Cardiac fibroblast (primary cell): ENCODE data around the gene RNF213.

Source experiments
- DNase-seq, 2 donors: peaks; one replicate each; pipeline versions ENCODE4 v3.0.0 to v3.0.0-alpha.2; 2010; ENCODE audit warnings: low read depth in 2 of 2
- H3K4me3 ChIP-seq, 2 donors: replicated peaks in 1 of 2; 1 replicate in 1 of 2; 2 replicates in 1 of 2; pipeline ENCODE4 v1.5.1; 2011; ENCODE audit warnings: low read depth in 2 of 2, low read length in 2 of 2, mild to moderate bottlenecking in 2 of 2, moderate library complexity in 1 of 2
- TF ChIP-seq, protein P1 (sequence below): IDR thresholded peaks from one replicate; pipeline ENCODE4 v1.5.1; 2011; ENCODE audit warnings: low read depth, mild to moderate bottlenecking, low read length, inconsistent platforms

The RNF213 gene

GRCh38 chr17:80277751-80278671 lies 17.4 kb downstream of the RNF213 start:
- DNase-seq = no peak
- TF ChIP-seq, protein P1, sequence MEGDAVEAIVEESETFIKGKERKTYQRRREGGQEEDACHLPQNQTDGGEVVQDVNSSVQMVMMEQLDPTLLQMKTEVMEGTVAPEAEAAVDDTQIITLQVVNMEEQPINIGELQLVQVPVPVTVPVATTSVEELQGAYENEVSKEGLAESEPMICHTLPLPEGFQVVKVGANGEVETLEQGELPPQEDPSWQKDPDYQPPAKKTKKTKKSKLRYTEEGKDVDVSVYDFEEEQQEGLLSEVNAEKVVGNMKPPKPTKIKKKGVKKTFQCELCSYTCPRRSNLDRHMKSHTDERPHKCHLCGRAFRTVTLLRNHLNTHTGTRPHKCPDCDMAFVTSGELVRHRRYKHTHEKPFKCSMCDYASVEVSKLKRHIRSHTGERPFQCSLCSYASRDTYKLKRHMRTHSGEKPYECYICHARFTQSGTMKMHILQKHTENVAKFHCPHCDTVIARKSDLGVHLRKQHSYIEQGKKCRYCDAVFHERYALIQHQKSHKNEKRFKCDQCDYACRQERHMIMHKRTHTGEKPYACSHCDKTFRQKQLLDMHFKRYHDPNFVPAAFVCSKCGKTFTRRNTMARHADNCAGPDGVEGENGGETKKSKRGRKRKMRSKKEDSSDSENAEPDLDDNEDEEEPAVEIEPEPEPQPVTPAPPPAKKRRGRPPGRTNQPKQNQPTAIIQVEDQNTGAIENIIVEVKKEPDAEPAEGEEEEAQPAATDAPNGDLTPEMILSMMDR = no peak
- H3K4me3 ChIP-seq = no peak overlapping the region

GRCh38 chr17:80279895-80280294 lies 19.2 kb downstream of the RNF213 start:
- TF ChIP-seq, protein P1 = peak; percentile 32
- DNase-seq = peak; percentile 89 to 92
- H3K4me3 ChIP-seq = no peak overlapping the region

- TF ChIP-seq, protein P1 = no peak
- no peak overlapping the region for H3K4me3 ChIP-seq
- no peak for DNase-seq
Measured at GRCh38 chr17:80281516-80281915, 20.9 kb downstream of the RNF213 start.

DNA sequence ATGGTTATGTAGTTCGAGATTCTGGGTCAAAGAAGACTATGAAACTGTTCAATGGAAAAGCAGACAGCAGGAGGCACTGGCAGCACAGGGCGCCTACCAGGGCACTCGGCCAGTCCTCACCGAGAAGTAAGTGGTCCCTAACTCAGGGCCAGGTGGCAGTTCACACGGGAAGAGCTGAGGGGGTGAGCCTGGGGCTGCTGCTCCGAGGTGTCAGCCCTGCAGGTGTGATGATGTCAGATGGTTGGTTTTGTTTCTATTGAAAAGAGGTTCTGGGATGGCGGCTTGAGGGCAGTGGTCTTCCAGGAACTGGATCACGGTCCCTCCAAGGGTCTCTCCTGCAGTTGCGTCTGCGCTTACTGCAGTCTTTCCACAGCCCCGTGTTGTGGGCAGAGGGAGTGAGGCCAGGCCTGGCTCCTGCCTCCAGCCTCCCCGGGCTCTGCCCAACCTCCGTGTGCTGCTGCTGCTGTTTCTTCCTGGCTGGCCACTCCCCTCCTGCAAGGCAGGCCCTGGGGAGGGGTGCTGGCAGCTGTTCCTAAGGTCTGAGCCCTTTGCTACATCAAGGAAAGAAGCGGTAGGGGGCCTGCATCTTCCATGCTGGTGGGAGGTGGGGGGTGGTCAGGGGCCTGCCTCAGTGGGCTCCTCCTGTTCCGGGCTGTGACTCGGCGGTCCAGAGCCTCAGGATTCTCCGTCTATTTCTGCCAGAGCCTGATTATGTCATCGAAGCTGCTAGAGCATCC lies 22.6 kb downstream of the RNF213 start:
- TF ChIP-seq, protein P1 = no peak
- no peak overlapping the region for H3K4me3 ChIP-seq
- no peak for DNase-seq

- H3K4me3 ChIP-seq = no peak overlapping the region
- TF ChIP-seq, protein P1 = no peak
- DNase-seq = no peak
Measured at GRCh38 chr17:80284631-80285030, 24.0 kb downstream of the RNF213 start.

- H3K4me3 ChIP-seq = no peak overlapping the region
- no peak for DNase-seq
- TF ChIP-seq, protein P1 = no peak
Measured at GRCh38 chr17:80285237-80285920, 24.7 kb downstream of the RNF213 start.
